GM12874 (cell line): ENCODE results near the gene RFK.

ENCODE experiments used
- CTCF ChIP-seq: IDR thresholded peaks from 2 replicates; pipeline ENCODE4 v1.5.1; 2011; ENCODE audit warnings: low read depth, mild to moderate bottlenecking, control low read depth, low read length, moderate library complexity; ENCODE audit not compliant: insufficient read depth

The RFK gene

GRCh38 chr9:76373784-76374474, 20.3 kb downstream of the RFK start:
- TF ChIP-seq CTCF, result no peak

GRCh38 chr9:76373173-76373783, 20.9 kb downstream of the RFK start:
- no peak for TF ChIP-seq CTCF

GRCh38 chr9:76372336-76372735, 21.9 kb downstream of the RFK start:
- no peak for TF ChIP-seq CTCF

- TF ChIP-seq CTCF, result no peak
These were observed 22.3 kb downstream of the RFK start for GRCh38 chr9:76371901-76372300.

GRCh38 chr9:76370396-76371023, 23.7 kb downstream of the RFK start:
- no peak for TF ChIP-seq CTCF

GRCh38 chr9:76369583-76369982, 24.6 kb downstream of the RFK start:
- no peak for TF ChIP-seq CTCF

GRCh38 chr9:76366275-76366674, 28.0 kb downstream of the RFK start:
- TF ChIP-seq CTCF, result no peak
